Hepatic stellate cell (primary cell): Measurements from ENCODE around the gene LGR5.
"Not testable (repeated sequence)": the region's sequence is repeated elsewhere in the genome, so short reads cannot be mapped to it uniquely, and the experiment has no call there.

Experiments
- DNase-seq: peaks from one replicate; pipeline ENCODE4 v3.0.0; 2011; ENCODE audit warnings: low spot score

LGR5 gene

GRCh38 chr12:71474791-71475190, 35.2 kb downstream of the LGR5 start:
- DNase-seq = no peak

GRCh38 chr12:71475280-71475679, 35.7 kb downstream of the LGR5 start:
- no peak for DNase-seq

- peak; percentile 22 for DNase-seq
Observed at GRCh38 chr12:71476513-71476912, 36.9 kb downstream of the LGR5 start.

DNA sequence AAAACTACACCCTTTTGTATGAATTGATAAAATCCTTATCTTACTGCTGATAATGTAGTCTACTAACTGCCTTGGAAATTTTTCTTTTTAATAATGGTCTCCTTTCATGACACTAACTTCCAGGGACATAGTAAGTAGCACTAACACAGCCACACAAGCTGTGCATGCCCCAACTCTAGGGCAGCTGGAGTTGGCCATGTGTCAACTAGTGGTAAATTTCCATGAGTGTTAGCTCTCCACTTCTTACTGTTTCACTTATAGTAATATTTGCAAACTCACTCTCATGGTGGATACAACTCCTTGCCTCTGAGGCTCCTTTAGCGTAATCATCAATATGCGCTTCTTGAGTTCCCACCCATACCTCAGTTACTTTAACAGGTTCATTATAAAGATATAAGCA, 38.0 kb downstream of the LGR5 start:
- no peak for DNase-seq

GRCh38 chr12:71478270-71478669, 38.7 kb downstream of the LGR5 start:
- no peak for DNase-seq

DNA sequence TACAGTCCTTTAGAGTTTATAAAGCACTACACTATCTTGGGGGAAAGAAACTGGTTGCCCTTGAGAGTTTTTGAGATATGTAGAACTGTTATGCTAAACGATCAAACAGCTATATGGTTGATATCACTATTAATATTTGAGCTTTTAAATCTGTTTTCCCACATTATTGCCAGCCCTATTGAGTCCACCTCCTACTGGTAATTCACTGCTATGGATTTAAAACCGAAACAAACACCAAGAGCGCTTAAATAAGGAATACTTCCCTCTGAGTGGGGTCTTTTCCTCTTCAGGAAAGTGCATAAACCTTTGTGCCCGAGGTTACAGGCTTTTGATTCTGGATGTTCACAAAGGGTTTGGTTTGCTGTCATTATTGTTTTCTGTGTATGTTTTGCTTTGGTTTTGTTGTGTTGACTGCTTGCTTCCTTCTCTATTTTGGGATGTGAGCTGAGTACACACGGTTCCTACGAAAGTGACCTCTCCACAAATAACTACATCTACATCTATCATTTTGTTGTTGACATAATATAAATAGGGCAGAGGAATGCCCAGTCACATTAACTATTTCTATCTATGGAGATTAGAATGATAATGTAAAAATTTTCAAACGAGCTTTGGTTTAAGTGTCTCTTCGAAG, 44.8 kb downstream of the LGR5 start:
- DNase-seq = no peak

GRCh38 chr12:71490844-71491243, 51.2 kb downstream of the LGR5 start:
- not testable (repeated sequence) for DNase-seq

GRCh38 chr12:71492604-71493003, 53.0 kb downstream of the LGR5 start:
- DNase-seq = no peak

DNA sequence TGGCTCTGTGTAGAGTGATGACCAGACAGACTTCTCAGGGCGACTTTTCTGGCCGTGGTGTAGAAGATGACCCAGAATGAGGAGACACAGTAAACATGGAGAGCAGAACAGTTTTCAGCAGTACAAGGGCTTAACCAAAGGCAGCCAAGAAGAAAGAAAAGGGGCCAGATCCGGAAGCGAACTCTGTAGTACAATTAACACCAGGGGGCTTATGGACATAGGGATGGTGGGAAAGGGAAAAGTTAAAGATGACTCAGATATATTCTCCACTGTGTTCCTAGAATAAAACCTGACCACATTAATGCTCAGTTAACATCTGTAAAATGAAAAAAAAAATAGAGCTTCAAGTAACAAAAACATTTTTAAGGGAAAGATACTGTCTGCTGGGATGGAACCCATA, 60.2 kb downstream of the LGR5 start:
- no peak for DNase-seq

GRCh38 chr12:71503579-71504391, 64.2 kb downstream of the LGR5 start:
- DNase-seq = no peak

GRCh38 chr12:71504476-71504875, 64.9 kb downstream of the LGR5 start:
- DNase-seq = no peak

DNA sequence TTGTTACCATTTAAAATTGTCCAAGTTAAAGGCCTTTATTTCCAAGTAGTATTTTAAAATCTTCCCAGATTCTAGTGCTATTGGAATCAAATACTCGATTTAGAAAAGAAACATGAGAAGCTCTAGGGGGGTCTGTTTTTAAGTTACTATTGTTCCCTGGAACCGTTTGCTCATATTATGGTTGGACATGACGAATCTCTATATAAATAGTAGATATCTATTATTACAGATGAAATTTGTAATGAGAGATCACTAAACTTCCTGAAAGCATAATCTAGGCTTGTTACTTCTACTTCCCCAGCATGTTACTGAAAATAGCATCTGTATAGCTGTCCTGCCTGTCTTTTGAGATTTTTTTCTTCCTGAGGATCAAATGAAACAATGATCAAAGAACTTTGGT, 70.1 kb downstream of the LGR5 start:
- no peak for DNase-seq

GRCh38 chr12:71517145-71517846, 77.7 kb downstream of the LGR5 start:
- no peak for DNase-seq

DNA sequence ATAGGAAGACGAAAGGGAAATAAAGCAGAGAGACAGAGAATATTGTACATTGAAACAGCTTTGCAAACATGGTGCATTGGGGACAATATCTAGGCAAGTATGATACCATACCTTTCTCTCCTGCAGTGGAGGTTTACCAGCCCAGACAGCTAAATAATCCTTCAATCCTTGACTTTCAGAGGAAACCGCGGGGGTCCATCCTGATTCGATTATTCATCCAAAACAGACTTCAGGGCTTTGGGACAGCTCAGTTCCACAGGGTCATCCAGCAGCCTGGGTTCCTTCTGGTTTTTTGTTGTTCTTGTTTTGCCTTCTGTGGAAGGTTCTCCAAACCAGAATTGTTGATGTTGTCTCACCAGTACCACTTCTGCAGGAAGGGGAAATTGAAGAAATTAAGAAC, 81.5 kb downstream of the LGR5 start:
- no peak for DNase-seq

GRCh38 chr12:71524626-71525025, 85.0 kb downstream of the LGR5 start:
- no peak for DNase-seq

GRCh38 chr12:71533703-71534102, 94.1 kb downstream of the LGR5 start:
- DNase-seq = no peak

GRCh38 chr12:71536279-71536938, 96.8 kb downstream of the LGR5 start:
- no peak for DNase-seq

- DNase-seq = no peak
Observed at GRCh38 chr12:71536939-71537622, 97.5 kb downstream of the LGR5 start.

- DNase-seq = no peak
Observed at GRCh38 chr12:71538807-71539206, 99.2 kb downstream of the LGR5 start.

DNA sequence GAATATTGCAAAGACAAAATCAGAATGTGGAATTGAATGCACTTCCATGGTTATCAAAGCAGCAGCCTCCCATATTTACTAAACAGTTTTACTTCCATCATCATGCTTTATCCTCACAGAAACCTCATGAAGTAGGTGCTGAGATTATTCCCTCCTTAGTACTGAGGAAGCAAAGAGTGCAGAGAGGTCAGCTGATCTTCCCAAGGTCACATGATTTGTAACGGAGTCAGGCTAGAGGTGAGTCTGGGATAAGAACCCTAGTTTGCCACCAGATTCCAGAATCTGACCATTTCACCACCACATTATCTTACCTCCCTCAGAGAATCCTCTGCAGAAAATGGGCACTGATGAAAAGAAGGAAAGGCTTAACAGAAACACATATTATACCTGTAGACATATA, 102.0 kb downstream of the LGR5 start:
- no peak for DNase-seq

DNA sequence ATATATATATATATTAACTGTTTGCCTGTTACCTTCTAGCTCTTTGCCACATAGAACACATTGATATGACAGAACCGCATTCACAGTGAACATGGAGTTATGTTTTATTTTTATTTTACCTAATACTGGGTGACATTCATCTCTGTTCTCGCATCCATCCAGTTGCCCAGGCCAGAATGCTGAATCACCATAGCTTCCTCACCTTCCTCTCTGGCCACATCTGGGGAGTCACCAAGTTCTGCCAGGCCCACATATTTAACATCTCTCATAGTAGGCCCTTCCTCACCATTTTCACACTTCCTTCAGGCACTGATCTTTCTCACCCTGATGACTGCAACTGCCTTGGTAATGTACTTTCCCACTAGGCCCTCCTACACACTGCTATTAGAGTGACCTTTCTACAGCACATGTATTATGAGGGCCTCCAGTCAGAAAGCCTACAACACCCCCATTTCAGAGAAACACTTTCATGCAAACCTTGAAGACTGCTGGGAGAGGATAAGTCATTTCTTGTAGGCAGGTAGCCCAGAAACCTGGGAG, 106.8 kb downstream of the LGR5 start:
- DNase-seq = no peak

- DNase-seq = no peak
Observed at GRCh38 chr12:71548893-71549292, 109.3 kb downstream of the LGR5 start.
